Measurements from ENCODE around the gene TM9SF2. TPM values are rescaled to one million over a fixed set of nuclear protein-coding genes. Genes with fewer than 3 reads are reported as not detected.
A peak's percentile ranks its signal among the peaks of the same experiment; 100 is the strongest.

The TM9SF2 gene
- total RNA-seq, 1 donor: 160 TPM

GRCh38 chr13:99469041-99469440 is 32.2 kb upstream of the TM9SF2 start:
- no peaks in the 10 kb centered on the region for H3K9me3 ChIP-seq (ENCODE audit: low read depth, low read length)
- peaks cover 8% of the 10 kb centered on the region for H3K4me1 ChIP-seq (ENCODE audit: insufficient read depth, low read length)
- no peak for DNase-seq (ENCODE audit: insufficient read length, low spot score, missing footprints)
- H4K20me1 ChIP-seq (ENCODE audit: insufficient read depth, low read length): no peaks in the 10 kb centered on the region
- H3K27ac ChIP-seq (ENCODE audit: low read depth, low read length): no peak overlapping the region
- no peaks in the 10 kb centered on the region for H3K79me2 ChIP-seq (ENCODE audit: insufficient read depth, low read length)
- H2AFZ ChIP-seq (ENCODE audit: low read length): no peak overlapping the region
- no peak overlapping the region for H3K4me3 ChIP-seq (ENCODE audit: insufficient read depth, low read length)
- TF ChIP-seq CTCF (IDR thresholded peaks at IDR 0.05; ENCODE audit: extremely low read depth, low read depth, low read length): no peak
- H3K36me3 ChIP-seq (ENCODE audit: insufficient read depth, low read length): no peaks in the 10 kb centered on the region
- H3K27me3 ChIP-seq (ENCODE audit: insufficient read depth, low read length): no peaks in the 10 kb centered on the region
- no peak overlapping the region for H3K4me2 ChIP-seq (ENCODE audit: insufficient read depth, low read length)

- Histone ChIP-seq H3K36me3 (ENCODE audit: insufficient read depth, low read length) (no peaks in the 10 kb centered on the region), H3K4me3 (ENCODE audit: insufficient read depth, low read length) (no peak overlapping the region), H3K9me3 (ENCODE audit: low read depth, low read length) (no peaks in the 10 kb centered on the region), H3K79me2 (ENCODE audit: insufficient read depth, low read length) (no peaks in the 10 kb centered on the region), H3K27ac (ENCODE audit: low read depth, low read length) (no peak overlapping the region), H2AFZ (ENCODE audit: low read length) (no peak overlapping the region), H4K20me1 (ENCODE audit: insufficient read depth, low read length) (no peaks in the 10 kb centered on the region), H3K4me1 (ENCODE audit: insufficient read depth, low read length) (peaks cover 8% of the 10 kb centered on the region), H3K4me2 (ENCODE audit: insufficient read depth, low read length) (no peak overlapping the region), H3K27me3 (ENCODE audit: insufficient read depth, low read length) (no peaks in the 10 kb centered on the region)
- DNase-seq (ENCODE audit: insufficient read length, low spot score, missing footprints): no peak
- TF ChIP-seq CTCF (IDR thresholded peaks at IDR 0.05; ENCODE audit: extremely low read depth, low read depth, low read length): no peak
Measured at GRCh38 chr13:99470027-99470426, 31.2 kb upstream of the TM9SF2 start.

GRCh38 chr13:99471221-99472121 is 29.8 kb upstream of the TM9SF2 start:
- Histone ChIP-seq H3K36me3 (ENCODE audit: insufficient read depth, low read length) (no peaks in the 10 kb centered on the region), H3K4me1 (ENCODE audit: insufficient read depth, low read length) (peaks cover 8% of the 10 kb centered on the region), H3K27me3 (ENCODE audit: insufficient read depth, low read length) (no peaks in the 10 kb centered on the region), H3K9me3 (ENCODE audit: low read depth, low read length) (no peaks in the 10 kb centered on the region), H3K4me3 (ENCODE audit: insufficient read depth, low read length) (no peak overlapping the region), H4K20me1 (ENCODE audit: insufficient read depth, low read length) (no peaks in the 10 kb centered on the region), H3K27ac (ENCODE audit: low read depth, low read length) (no peak overlapping the region), H3K79me2 (ENCODE audit: insufficient read depth, low read length) (no peaks in the 10 kb centered on the region), H3K4me2 (ENCODE audit: insufficient read depth, low read length) (no peak overlapping the region), H2AFZ (ENCODE audit: low read length) (no peak overlapping the region)
- TF ChIP-seq CTCF (IDR thresholded peaks at IDR 0.05; ENCODE audit: extremely low read depth, low read depth, low read length): no peak
- peak; percentile 65 for DNase-seq (ENCODE audit: insufficient read length, low spot score, missing footprints)

- H3K4me1 ChIP-seq (ENCODE audit: insufficient read depth, low read length): peaks cover 8% of the 10 kb centered on the region
- no peak for TF ChIP-seq CTCF (IDR thresholded peaks at IDR 0.05; ENCODE audit: extremely low read depth, low read depth, low read length)
- H3K9me3 ChIP-seq (ENCODE audit: low read depth, low read length): no peaks in the 10 kb centered on the region
- H3K36me3 ChIP-seq (ENCODE audit: insufficient read depth, low read length): no peaks in the 10 kb centered on the region
- H2AFZ ChIP-seq (ENCODE audit: low read length): no peak overlapping the region
- no peak overlapping the region for H3K4me3 ChIP-seq (ENCODE audit: insufficient read depth, low read length)
- no peak overlapping the region for H3K4me2 ChIP-seq (ENCODE audit: insufficient read depth, low read length)
- no peak overlapping the region for H3K27ac ChIP-seq (ENCODE audit: low read depth, low read length)
- no peaks in the 10 kb centered on the region for H4K20me1 ChIP-seq (ENCODE audit: insufficient read depth, low read length)
- H3K79me2 ChIP-seq (ENCODE audit: insufficient read depth, low read length): no peaks in the 10 kb centered on the region
- no peaks in the 10 kb centered on the region for H3K27me3 ChIP-seq (ENCODE audit: insufficient read depth, low read length)
- no peak for DNase-seq (ENCODE audit: insufficient read length, low spot score, missing footprints)
Measured at GRCh38 chr13:99472122-99472440, 29.2 kb upstream of the TM9SF2 start.

All from osteoblast (primary cell).